Erythroblast (primary cell): ENCODE data around the gene STXBP1.
"Not testable (repeated sequence)": the region's sequence is repeated elsewhere in the genome, so short reads cannot be mapped to it uniquely, and the experiment has no call there.

Source experiments
- DNase-seq, 2 experiments: peaks; one replicate each; lab custom pipeline; 2025; lab: John Stamatoyannopoulos, UW
- GATA1 ChIP-seq: IDR thresholded peaks from 2 replicates; pipeline ENCODE4 v1.6.1; 2011; ENCODE audit warnings: low read depth, mild to moderate bottlenecking, control low read depth, low read length, moderate library complexity
- POLR2A ChIP-seq: IDR thresholded peaks from 2 replicates; pipeline ENCODE4 v1.6.1; 2011; ENCODE audit warnings: mild to moderate bottlenecking, low read length

STXBP1 gene

DNA sequence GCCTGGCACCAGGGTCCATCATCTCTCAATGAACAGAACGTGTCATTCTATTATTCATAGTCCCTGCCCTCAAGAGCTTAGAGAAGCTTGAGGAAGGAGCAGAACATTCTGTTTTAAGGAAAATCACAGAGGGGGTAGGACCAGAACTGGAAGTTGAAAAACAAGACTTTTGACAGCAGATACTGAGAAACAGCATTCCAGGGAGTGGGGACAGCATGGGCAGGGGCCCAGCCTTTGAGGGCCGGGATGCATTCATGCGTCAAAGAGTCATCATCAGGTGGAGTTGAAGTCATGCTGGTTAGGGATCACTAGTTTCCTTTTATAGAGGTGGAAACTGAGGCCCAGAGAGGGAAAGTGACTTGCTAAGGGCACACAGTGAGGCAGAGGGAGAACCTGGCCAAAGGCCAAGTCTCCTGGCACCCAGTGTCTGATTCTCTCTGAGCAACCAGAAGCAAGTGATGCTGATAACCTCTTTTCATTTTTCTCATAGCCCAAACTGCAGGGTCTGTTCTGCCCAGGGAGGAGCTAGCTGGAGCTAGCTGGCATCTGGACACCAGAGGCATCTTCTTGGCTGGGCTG is 41.5 kb upstream of the STXBP1 start:
- no peak for TF ChIP-seq POLR2A
- no peak for TF ChIP-seq GATA1
- peak in 1 of 2 experiments; percentile 37 for DNase-seq

DNA sequence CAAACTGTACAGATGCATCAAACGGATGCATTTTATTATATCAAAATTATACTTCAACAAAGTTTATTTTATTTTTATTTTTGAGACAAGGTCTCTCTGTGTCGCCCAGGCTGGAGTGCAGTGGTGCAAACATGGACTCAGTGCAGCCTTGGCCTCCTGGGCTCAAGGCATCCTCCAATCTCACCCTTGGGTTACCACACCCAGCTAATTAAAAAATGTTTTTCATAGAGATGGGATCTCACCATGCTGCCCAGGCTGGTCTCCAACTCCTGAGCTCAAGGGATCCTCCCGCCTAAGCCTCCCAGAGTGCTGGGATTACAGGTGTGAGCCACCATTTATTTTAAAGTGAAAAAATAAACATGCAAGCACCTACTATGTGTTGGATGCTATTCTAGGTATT is 40.1 kb upstream of the STXBP1 start:
- TF ChIP-seq GATA1, result no peak
- TF ChIP-seq POLR2A, result no peak
- DNase-seq, result no peak

DNA sequence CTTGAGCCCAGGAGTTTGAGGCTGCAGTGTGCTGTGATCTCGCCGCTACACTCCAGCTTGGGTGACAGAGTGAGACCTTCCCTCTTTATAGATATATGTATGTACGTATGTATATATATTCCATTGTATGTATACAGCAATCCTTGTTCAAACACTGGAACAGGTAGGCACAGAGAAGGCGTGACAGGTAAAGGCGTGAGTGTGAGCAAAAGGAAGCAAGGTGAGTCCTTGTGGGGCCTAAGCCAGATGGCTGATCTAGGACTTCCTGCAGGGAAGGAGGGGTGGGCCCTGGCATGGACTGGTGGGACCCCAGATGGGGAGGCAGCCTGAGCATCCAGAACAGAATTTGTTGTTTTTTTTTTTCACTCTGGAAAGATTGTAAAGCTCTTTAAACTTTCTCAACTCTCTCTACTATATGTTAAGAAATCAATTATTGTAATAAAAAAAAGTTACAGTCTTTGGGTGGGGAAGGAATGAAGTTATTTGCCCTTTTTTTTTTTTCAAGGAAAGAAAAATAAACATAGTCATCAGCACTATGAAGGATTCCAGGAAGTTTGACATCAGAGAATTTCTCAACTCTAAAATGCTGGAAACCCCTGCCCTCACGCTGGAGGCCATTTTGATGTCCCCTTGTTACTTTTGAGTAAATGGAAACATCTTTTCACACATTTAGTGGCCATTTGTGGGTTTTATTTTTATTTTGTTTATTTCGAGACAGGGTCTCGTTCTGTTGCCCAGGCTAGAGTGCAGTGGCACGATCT is 38.9 kb upstream of the STXBP1 start:
- TF ChIP-seq POLR2A (no peak), GATA1 (no peak)
- no peak for DNase-seq

DNA sequence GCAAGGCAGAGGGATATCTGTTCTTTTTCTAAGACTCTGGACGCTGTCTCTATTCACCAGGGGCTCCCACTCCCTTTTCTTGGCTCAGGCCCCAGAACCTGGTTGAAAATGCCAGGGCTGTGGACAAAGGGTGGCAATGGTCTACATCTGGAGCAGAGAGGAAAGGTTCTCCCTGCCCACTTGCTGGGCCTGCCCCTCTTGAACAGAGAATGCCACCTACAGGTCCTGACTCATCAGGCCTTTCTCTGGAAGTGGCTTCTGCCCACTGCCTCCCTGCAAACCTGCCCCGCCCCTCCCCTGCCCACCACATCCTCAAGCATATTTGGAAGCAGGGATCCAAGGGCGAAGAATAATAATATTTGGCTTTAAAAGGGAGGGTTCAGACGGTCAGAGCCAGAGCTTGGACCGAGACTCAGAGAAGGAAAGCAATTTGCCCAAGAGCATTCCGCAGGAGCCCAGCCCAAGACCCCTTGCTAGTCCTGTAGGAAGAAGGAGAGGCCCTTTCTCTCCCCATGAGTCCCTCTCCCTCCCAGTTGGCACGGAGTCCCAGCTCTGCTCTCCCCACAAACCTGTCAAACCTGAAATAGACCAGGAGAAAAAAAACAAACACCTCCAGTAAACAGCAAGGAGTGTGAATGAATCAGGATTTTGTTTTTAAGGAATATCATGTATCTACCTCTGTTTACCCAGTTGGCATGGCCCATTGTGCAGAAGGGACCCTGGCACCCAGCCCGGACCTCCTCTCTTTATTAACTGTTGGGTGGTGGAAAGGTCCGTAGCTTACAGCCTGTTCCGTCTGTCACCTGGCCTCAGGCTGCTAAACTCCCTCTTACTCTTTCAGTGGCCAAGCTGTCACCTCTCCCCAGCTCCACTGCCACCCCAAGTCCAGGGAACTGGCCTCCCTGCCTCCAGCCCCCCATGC is 37.7 kb upstream of the STXBP1 start:
- DNase-seq, result no peak
- TF ChIP-seq GATA1, result no peak
- TF ChIP-seq POLR2A, result no peak

DNA sequence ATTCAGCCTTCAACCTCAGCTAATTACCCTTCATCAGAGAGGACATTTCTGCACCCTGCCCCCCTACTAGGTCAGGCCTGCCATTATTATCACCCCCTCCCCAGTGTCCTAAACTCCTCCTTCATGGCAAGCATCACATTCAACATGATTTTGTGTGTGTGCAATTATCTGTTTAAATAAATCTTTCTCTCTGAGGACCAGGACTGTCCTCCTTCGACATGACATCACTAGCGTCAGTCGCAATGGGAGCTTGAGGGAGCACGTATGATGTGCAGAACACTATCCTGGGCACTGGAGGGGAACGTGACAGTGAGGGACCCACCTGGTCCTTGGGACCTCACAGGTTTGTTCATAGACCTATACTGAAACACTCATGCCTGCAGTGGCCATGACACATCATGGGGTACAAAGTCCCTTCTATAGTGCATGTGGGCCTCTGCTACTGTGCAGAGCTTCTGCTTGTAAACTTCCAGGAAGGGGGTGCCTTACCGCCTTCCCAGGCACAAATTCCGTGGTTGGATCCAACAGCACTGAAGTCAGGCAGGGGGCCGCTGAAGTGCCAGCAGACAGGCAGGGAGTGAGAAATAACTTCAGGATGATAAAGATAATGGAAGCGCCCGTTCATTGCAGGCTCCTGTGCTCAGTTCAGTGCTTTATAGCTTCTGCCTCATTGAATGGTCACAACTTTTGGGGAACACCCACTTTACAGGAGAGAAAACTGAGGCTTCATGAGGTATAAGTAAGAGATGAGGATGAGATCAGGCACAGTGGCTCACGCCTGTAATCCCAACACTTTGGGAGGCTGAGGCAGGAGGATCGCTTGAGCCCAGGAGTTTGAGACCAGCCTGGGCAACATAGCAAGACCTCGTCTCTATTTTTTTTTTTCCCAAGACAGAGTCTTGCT is 36.0 kb upstream of the STXBP1 start:
- no peak for TF ChIP-seq POLR2A
- no peak for TF ChIP-seq GATA1
- DNase-seq, result peak in 1 of 2 experiments; percentile 19

DNA sequence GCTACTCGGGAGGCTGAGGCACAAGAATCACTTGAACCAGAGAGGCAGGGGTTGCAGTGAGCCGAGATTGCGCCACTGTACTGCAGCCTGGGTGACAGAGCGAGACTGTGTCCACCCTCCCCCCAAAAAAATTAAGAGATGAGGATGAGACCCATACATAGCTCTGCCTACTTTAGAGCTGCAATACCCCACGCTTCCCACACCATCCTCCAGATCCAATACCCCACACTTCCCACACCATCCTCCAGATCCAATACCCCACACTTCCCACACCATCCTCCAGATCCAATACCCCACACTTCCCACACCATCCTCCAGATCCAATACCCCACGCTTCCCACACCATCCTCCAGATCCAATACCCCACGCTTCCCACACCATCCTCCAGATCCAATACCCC is 34.9 kb upstream of the STXBP1 start:
- DNase-seq, result not testable (repeated sequence)

DNA sequence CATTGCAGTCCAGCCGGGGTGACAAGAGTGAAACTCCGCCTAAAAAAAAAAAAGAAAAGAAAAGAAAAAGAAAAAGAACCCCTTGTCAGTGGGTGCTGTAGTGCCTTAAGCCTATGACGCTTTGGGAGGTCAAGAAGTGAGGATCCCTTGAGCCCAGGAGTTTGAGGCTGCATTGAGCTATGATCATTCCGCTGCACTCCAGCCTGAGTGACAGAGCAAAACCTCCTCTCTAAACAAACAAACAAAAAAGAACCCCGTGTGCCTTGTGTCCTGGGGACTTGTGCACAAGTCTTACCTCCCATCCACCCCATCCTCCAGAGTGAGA is 33.5 kb upstream of the STXBP1 start:
- no peak for TF ChIP-seq GATA1
- DNase-seq, result no peak

DNA sequence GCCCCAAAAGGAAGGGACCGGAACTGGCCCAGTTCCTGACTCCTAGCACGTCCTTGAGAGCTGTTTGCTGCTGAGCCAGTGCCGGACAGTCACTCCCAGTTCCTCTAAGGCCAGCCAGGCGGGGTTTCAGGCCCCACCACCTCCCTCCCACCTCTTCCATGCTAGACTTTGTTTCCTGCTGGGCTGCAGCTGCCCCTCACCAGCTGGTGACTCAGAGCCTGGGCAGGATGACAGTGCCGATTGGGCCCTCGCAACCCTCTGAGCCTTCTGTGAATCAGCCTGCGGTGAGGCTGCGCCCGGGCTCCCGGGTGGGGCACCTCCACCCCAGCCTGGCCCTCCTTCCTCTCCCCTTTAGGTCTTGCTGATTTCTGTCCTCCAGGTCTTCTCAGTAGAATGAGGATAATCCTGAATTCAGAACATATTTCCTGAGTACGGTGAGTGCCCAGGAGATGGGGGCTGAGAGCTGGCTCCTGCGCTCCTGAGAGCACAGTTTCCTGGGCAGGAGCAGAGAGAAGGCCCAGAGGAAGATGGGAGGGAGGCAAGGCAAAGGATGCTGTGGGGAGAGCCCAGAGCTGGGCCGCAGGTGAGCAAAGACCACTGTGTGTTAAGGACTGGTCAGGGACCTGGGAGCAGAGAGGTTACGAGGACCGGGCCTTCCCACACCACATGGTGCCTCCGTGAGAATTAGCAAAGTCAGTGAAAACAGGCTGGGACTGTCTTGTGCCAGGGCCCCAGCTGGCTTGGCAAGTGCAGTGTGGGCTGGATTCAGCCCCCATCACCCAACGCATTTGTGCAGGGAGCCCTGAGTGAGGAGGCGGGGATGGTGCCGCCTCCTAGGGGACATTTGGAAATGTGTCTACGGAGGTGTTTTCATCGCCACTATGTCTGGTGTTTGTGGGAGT is 32.9 kb upstream of the STXBP1 start:
- DNase-seq, result peak; percentile 78 to 88
- TF ChIP-seq POLR2A, result peak; percentile 70
- TF ChIP-seq GATA1, result no peak

DNA sequence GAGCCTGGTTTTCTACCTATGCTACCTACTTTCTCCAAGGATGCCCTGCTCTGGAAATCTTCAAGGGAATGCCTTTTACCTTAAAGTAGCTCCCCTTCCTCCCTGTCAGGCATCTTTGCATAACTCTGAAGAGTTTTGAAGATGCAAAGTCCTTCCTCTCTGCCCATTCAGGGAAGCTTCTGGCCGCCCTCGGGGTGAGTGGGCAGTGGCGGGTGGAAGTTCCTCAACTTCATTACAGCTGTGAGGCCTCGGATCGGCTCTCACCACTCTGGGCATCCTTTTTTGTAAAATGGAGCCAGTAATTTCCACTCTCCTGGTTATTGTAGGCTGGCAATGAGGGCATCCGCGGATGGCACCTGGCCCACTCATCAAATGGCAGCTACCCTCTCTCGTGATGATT is 31.7 kb upstream of the STXBP1 start:
- no peak for DNase-seq
- TF ChIP-seq POLR2A (no peak), GATA1 (no peak)

DNA sequence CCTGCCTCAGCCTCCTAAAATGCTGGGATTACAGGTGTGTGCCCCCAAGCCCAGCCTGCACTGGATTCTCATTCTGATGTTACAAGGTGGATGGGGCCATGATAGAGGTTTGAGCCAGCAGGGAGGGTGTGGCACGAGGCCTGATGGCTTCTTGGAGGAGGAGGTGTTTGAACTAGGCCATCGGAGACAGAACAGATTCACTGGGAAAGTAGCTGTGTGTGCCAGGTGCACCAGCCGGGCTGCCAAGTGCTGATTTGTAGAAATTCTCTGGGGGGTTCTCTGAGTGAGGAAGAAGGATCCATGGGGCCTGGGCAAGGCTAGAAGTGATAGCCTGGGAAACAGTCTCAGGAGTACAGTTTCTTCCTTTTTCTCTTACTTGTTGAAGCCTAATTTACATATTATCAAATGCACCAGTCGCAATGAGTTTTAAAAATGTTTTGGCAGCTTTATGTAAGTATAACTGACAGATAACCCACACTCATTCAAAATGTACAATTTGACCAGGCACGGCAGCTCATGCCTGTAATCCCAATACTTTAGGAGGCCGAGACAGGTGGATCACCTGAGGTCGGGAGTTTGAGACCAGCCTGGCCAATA is 31.1 kb upstream of the STXBP1 start:
- TF ChIP-seq GATA1, result no peak
- TF ChIP-seq POLR2A, result no peak
- no peak for DNase-seq

DNA sequence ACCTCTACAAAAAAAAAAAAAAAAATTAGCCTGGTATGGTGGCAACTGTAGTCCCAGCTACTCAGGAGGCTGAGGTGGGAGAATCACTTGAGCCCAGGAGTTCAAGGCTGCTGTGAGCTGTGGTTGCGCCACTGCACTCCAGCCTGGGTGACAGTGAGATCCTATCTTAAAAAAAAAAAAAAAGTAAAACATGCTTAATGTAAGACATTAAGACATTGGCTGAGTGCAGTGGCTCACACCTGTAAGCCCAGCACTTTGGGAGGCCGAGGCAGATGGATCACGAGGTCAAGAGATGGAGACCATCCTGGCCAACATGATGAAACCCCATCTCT is 27.6 kb upstream of the STXBP1 start:
- DNase-seq, result not testable (repeated sequence)

DNA sequence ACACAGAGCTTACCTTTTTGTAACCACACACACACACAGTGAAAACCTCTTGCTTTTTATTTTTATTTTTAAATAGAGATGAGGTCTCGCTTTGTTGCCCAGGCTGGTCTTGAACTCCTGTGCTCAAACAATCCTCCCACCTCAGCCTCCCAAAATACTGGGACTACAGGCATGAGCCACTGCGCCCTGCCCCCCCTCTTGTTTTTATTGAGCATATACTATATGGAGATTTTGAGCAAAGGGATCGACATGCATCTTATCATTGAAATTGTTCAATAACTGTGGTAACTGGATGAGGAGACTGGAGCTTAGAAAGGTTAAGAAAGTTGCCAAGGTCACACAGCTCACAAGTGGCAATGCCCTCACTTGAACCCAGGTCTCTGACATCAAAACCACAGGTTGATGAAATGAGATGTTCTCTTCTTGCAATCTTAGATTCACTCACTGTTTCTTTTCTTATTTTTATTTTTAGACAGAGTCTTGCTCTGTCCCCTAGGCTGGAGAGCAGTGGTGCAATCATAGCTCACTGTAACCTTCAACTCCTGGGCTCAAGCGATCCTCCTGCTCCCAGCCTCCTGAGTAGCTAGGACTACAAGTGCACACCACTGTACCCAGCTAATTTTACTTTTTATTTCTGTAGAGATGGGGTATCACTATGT is 26.8 kb upstream of the STXBP1 start:
- no peak for TF ChIP-seq POLR2A
- no peak for TF ChIP-seq GATA1
- no peak for DNase-seq
